SKM-1 (cell line): ENCODE measurements around the gene CLK3.

Experiments used
- DNase-seq: peaks from one replicate; lab custom pipeline; 2025; ENCODE audit not compliant: unreplicated experiment; lab: John Stamatoyannopoulos, UW

CLK3 gene

DNA sequence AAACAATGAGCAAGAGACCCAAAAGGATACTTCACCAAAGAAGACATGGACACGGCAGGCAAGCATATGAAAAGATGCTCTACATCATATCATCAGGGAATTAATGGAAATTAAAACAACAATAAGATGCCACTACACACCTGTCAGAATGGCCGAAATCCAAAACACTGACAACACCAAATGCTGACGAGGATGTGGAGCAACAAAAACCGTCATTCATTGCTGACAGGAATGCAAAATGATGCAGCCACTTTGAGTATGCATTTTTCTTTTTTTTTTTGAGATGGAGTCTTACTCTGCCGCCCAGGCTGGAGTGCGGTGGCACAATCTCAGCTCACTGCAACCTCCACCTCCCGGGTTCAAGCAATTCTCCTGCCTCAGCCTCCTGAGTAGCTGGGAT, 61.2 kb downstream of the CLK3 start:
- DNase-seq, result no peak
